HepG2 (cell line): Measurements from ENCODE around the gene EMC9.

Source experiments
- CEBPB ChIP-seq: IDR thresholded peaks from 2 replicates; pipeline ENCODE4 v1.6.1; 2011; ENCODE audit warnings: low read depth, low read length, improper control_type of control experiment, borderline replicate concordance
- EZH2 ChIP-seq: conservative IDR thresholded peaks from 2 replicates; pipeline ENCODE4 v1.6.1; 2012; ENCODE audit warnings: mild to moderate bottlenecking, low read depth, low read length, moderate library complexity

GRCh38 chr14:24151404-24152080 is 10.2 kb upstream of the EMC9 start:
- TF ChIP-seq CEBPB (no peak), EZH2 (no peak)
